ENCODE results near the gene GSX2. TPM values are rescaled to one million over a fixed set of nuclear protein-coding genes. Genes with fewer than 3 reads are reported as not detected.

Gene GSX2
- polyA plus RNA-seq, 12 donors = not detected

Other genes starting within 250 kb of the GSX2 start
- 10 to 100 TPM in 11 of 12 donors, not detected in 1; 16.9 to 29.6 (median 22.5) TPM for gene CHIC2, start 35.6 kb upstream of the GSX2 start, polyA plus RNA-seq (ENCODE audit: insufficient read length in 12 of 12)
- 100 to 1,000 TPM in 3 of 12 donors, 10 to 100 TPM in 8, not detected in 1; 58.7 to 148 (median 84.3) TPM for gene PDGFRA, start 129.1 kb downstream of the GSX2 start, polyA plus RNA-seq (ENCODE audit: insufficient read length in 12 of 12)